Measurements from ENCODE around the gene KMT5C. TPM values are rescaled to one million over a fixed set of nuclear protein-coding genes. Genes with fewer than 3 reads are reported as not detected.
A peak's percentile ranks its signal among the peaks of the same experiment; 100 is the strongest.

KMT5C gene
- total RNA-seq, 1 experiment from 2014 or later, result 63.1 TPM

GRCh38 chr19:55387736-55388497 is 48.2 kb downstream of the KMT5C start:
- ChIA-PET CTCF (no interaction called here), POLR2A (interaction anchor here (1.2 to 1.5 kb wide), 2 partner anchors 12 to 20 kb away, joined by 3 to 4 read pairs; partner anchors contain the start of gene UBE2S)
- Mint-ChIP-seq H3K36me3 (peaks cover 41% of the 10 kb centered on the region), H3K4me3 (peak overlapping the region; percentile 100), H3K4me1 (peaks cover 64% of the 10 kb centered on the region), H3K9me3 (no peaks in the 10 kb centered on the region), H3K27ac (no peak overlapping the region), H3K27me3 (ENCODE audit: low read depth) (peaks cover 5% of the 10 kb centered on the region; the same call in 1 of the 2 replicates)
- DNase-seq (ENCODE audit: low spot score), result no peak
- no peak for ATAC-seq
- TF ChIP-seq ATF6 (CRISPR knock-in tag; IDR thresholded peaks at IDR 0.05) (peak; percentile 42; the same call in 1 of the 2 replicates), GRHL2 (CRISPR knock-in tag; IDR thresholded peaks at IDR 0.05; ENCODE audit: insufficient replicate concordance, severe bottlenecking) (no peak)

- peaks cover 67% of the 10 kb centered on the region for H3K4me1 Mint-ChIP-seq
Observed at GRCh38 chr19:55389386-55390317, 50.0 kb downstream of the KMT5C start.

More at GRCh38 chr19:55389386-55390317, 50.0 kb downstream of the KMT5C start:
- Mint-ChIP-seq H3K27ac (peak overlapping the region; percentile 51), H3K27me3 (ENCODE audit: low read depth) (no peaks in the 10 kb centered on the region), H3K4me3 (peak overlapping the region; percentile 13), H3K36me3 (peaks cover 41% of the 10 kb centered on the region), H3K9me3 (no peaks in the 10 kb centered on the region)
- ChIA-PET CTCF (interaction anchor here (0.9 to 2.1 kb wide), 4 partner anchors 10 to 63 kb away, joined by 3 to 8 read pairs (median 6); no protein-coding TSS in a partner anchor), POLR2A (interaction anchor here (1.1 to 2.3 kb wide), 3 partner anchors 11 to 50 kb away, joined by 4 to 6 read pairs (median 5); partner anchors contain the start of genes KMT5C and UBE2S)
- DNase-seq (ENCODE audit: low spot score) (no peak), ATAC-seq (no peak)
- TF ChIP-seq ZNF219 (CRISPR knock-in tag; IDR thresholded peaks at IDR 0.05; ENCODE audit: borderline replicate concordance) (0 out of 2 replicates have a peak, but pooled peaks have one; percentile 15), PRDM15 (CRISPR knock-in tag; IDR thresholded peaks at IDR 0.05) (0 out of 2 replicates have a peak, but pooled peaks have one; percentile 10), ARID4B (CRISPR knock-in tag; IDR thresholded peaks at IDR 0.05; ENCODE audit: borderline replicate concordance) (peak; percentile 35; the same call in 1 of the 2 replicates), ZNF232 (CRISPR knock-in tag; IDR thresholded peaks at IDR 0.05) (no peak), TCF7 (CRISPR knock-in tag; IDR thresholded peaks at IDR 0.05; ENCODE audit: low read depth) (no peak), IRF1 (CRISPR knock-in tag; IDR thresholded peaks at IDR 0.05) (0 out of 2 replicates have a peak, but pooled peaks have one; percentile 55), TEAD4 (CRISPR knock-in tag; IDR thresholded peaks at IDR 0.05) (no peak), STAT6 (CRISPR knock-in tag; conservative IDR thresholded peaks at IDR 0.05; ENCODE audit: low read depth) (no peak), CREB1 (CRISPR knock-in tag; IDR thresholded peaks at IDR 0.05) (no peak)
